Breast epithelium (tissue), 3 donors: ENCODE data around the gene KRTAP5-7.

Experiments used
- CTCF ChIP-seq, 3 donors: fragments of 450-650 bp; IDR thresholded peaks; one replicate each; pipeline ENCODE4 v1.5.1; 2016 to 2017; ENCODE audit warnings: antibody characterized with exemption in 3 of 3, mild to moderate bottlenecking in 3 of 3, moderate library complexity in 3 of 3
- POLR2A ChIP-seq: fragments of 450-650 bp; IDR thresholded peaks from one replicate; pipeline ENCODE4 v1.6.1; 2016; ENCODE audit warnings: antibody characterized with exemption, mild to moderate bottlenecking, moderate library complexity
- POLR2AphosphoS5 ChIP-seq, 3 donors: sonication (generic); formaldehyde crosslinking; IDR thresholded peaks; one replicate each; pipeline ENCODE4 v1.6.1; 2017; ENCODE audit warnings: antibody characterized with exemption in 3 of 3

GRCh38 chr11:71535825-71536224 is 8.8 kb downstream of the KRTAP5-7 start:
- TF ChIP-seq CTCF (IDR thresholded peaks at IDR 0.05), result no peak
- no peak for TF ChIP-seq POLR2A
- no peak for TF ChIP-seq POLR2AphosphoS5 (IDR thresholded peaks at IDR 0.05)
